ENCODE results near the gene NOTUM.

GRCh38 chr17:82007228-82007494, 46.2 kb upstream of the NOTUM start:
- no peak for TF ChIP-seq CTCF (IDR thresholded peaks at IDR 0.05)
- no peak for TF ChIP-seq POLR2A (IDR thresholded peaks at IDR 0.05)
- no peak for TF ChIP-seq POLR2AphosphoS5 (IDR thresholded peaks at IDR 0.05)
- TF ChIP-seq EP300 (IDR thresholded peaks at IDR 0.05): no peak

All from upper lobe of left lung (tissue), 4 donors.